Mesenchymal stem cell (in vitro differentiated cells and primary cell): ENCODE results near the gene IGF2R.

Source experiments
- DNase-seq: peaks from one replicate; pipeline ENCODE4 v3.0.0-alpha.2; 2013
- H2AFZ ChIP-seq: one replicate; pipeline ENCODE4 v1.6.1; 2013; ENCODE audit warnings: low read depth, mild to moderate bottlenecking, control low read depth, inconsistent platforms, low read length, moderate library complexity
- H2AK5ac ChIP-seq: 2 replicates; pipeline ENCODE4 v1.6.1; 2013; ENCODE audit warnings: low read length, moderate library complexity, mild to moderate bottlenecking, inconsistent platforms; ENCODE audit not compliant: severe bottlenecking
- H2BK120ac ChIP-seq: one replicate; pipeline ENCODE4 v1.6.1; 2013; ENCODE audit warnings: low read depth, mild to moderate bottlenecking, inconsistent platforms, low read length, moderate library complexity
- H2BK12ac ChIP-seq, 2 experiments: one replicate each; pipeline ENCODE4 v1.6.1; 2013; ENCODE audit warnings: inconsistent platforms in 2 of 2, low read length in 2 of 2, mild to moderate bottlenecking in 2 of 2, moderate library complexity in 2 of 2, control low read depth in 1 of 2
- H2BK15ac ChIP-seq: one replicate; pipeline ENCODE4 v1.6.1; 2013; ENCODE audit warnings: mild to moderate bottlenecking, low read depth, inconsistent platforms; ENCODE audit not compliant: poor library complexity, severe bottlenecking
- H2BK5ac ChIP-seq: 2 replicates; pipeline ENCODE4 v1.6.1; 2013; ENCODE audit warnings: low read depth, mild to moderate bottlenecking, low read length, control low read depth, inconsistent platforms; ENCODE audit not compliant: poor library complexity, severe bottlenecking
- H3K14ac ChIP-seq, 2 experiments: one replicate each; pipeline ENCODE4 v1.6.1; 2013; ENCODE audit warnings: inconsistent platforms in 2 of 2, low read length in 2 of 2, control low read depth in 1 of 2, mild to moderate bottlenecking in 1 of 2, moderate library complexity in 1 of 2
- H3K18ac ChIP-seq, 2 experiments: one replicate each; pipeline ENCODE4 v1.6.1; 2013; ENCODE audit warnings: inconsistent platforms in 2 of 2, low read length in 2 of 2, control low read depth in 1 of 2, low read depth in 1 of 2, mild to moderate bottlenecking in 1 of 2
- H3K23ac ChIP-seq, 2 experiments: one replicate each; pipeline ENCODE4 v1.6.1; 2013; ENCODE audit warnings: inconsistent platforms in 2 of 2, low read length in 2 of 2, mild to moderate bottlenecking in 2 of 2, moderate library complexity in 2 of 2, control low read depth in 1 of 2
- H3K27ac ChIP-seq: 2 replicates; pipeline ENCODE4 v1.5.1; 2013; ENCODE audit warnings: mild to moderate bottlenecking, moderate library complexity, low read length, control low read depth, inconsistent platforms; ENCODE audit not compliant: poor library complexity, severe bottlenecking
- H3K27me3 ChIP-seq, 2 experiments: 2 replicates each; pipeline versions ENCODE4 v1.6.1 to v1.7.0; 2013; ENCODE audit warnings: low read length in 2 of 2, mild to moderate bottlenecking in 2 of 2, moderate library complexity in 2 of 2, control low read depth in 1 of 2, inconsistent platforms in 1 of 2; ENCODE audit not compliant: control insufficient read depth in 1 of 2, insufficient read depth in 1 of 2
- H3K36me3 ChIP-seq, 2 experiments: 2 replicates each; pipeline versions ENCODE4 v1.6.1 to v1.7.0; 2013; ENCODE audit warnings: low read length in 2 of 2, control low read depth in 1 of 2, inconsistent platforms in 1 of 2, low read depth in 1 of 2, mild to moderate bottlenecking in 1 of 2; ENCODE audit not compliant: insufficient read depth in 2 of 2, control insufficient read depth in 1 of 2
- H3K4ac ChIP-seq, 2 experiments: one replicate each; pipeline ENCODE4 v1.6.1; 2013; ENCODE audit warnings: inconsistent platforms in 2 of 2, low read length in 2 of 2, mild to moderate bottlenecking in 2 of 2, moderate library complexity in 2 of 2, control low read depth in 1 of 2, low read depth in 1 of 2
- H3K4me1 ChIP-seq: 2 replicates; pipeline ENCODE4 v1.6.1; 2013; ENCODE audit warnings: low read depth, low read length, control low read depth; ENCODE audit not compliant: control insufficient read depth, insufficient read depth
- H3K4me2 ChIP-seq: 2 replicates; pipeline ENCODE4 v1.6.1; 2013; ENCODE audit warnings: low read length, mild to moderate bottlenecking, inconsistent platforms; ENCODE audit not compliant: poor library complexity, severe bottlenecking
- H3K4me3 ChIP-seq, 2 experiments: 2 replicates each; pipeline versions ENCODE4 v1.5.1 to v1.7.0; 2013; ENCODE audit warnings: low read length in 2 of 2, mild to moderate bottlenecking in 2 of 2, control low read depth in 1 of 2, low read depth in 1 of 2; ENCODE audit not compliant: insufficient read depth in 1 of 2
- H3K79me1 ChIP-seq: replicated peaks from 2 replicates; pipeline ENCODE4 v1.6.1; 2013; ENCODE audit warnings: mild to moderate bottlenecking, control low read depth, low read length, inconsistent platforms; ENCODE audit not compliant: poor library complexity, severe bottlenecking
- H3K9ac ChIP-seq: 2 replicates; pipeline ENCODE4 v1.7.0; 2013; ENCODE audit warnings: mild to moderate bottlenecking, low read length, moderate library complexity
- H3K9me3 ChIP-seq: 2 replicates; pipeline ENCODE4 v1.7.0; 2013; ENCODE audit warnings: mild to moderate bottlenecking, low read length; ENCODE audit not compliant: control insufficient read depth
- H4K8ac ChIP-seq: one replicate; pipeline ENCODE4 v1.6.1; 2013; ENCODE audit warnings: inconsistent platforms, mild to moderate bottlenecking, low read length, moderate library complexity
- H4K91ac ChIP-seq: one replicate; pipeline ENCODE4 v1.6.1; 2013; ENCODE audit warnings: mild to moderate bottlenecking, low read length, inconsistent platforms
- WGBS: methylation state at CpG from one replicate; pipeline ENCODE4 v1.1.7; 2013; ENCODE audit warnings: mixed read lengths; 5-methylcytosine and 5-hydroxymethylcytosine counted together

Gene IGF2R

GRCh38 chr6:160002882-160003281 is 34.0 kb downstream of the IGF2R start:
- H3K23ac ChIP-seq, result no peak overlapping the region

GRCh38 chr6:160004018-160004417 is 35.1 kb downstream of the IGF2R start:
- Histone ChIP-seq H2BK12ac (no peak overlapping the region), H3K18ac (no peak overlapping the region), H3K9me3 (no peaks in the 10 kb centered on the region), H3K14ac (no peak overlapping the region), H2AK5ac (no peak overlapping the region), H3K4ac (no peak overlapping the region), H3K4me2 (no peak overlapping the region), H2BK120ac (no peak overlapping the region), H3K4me3 (no peak overlapping the region), H4K91ac (no peak overlapping the region), H4K8ac (no peak overlapping the region), H3K27ac (no peak overlapping the region), H3K79me1 (peaks cover 21% of the 10 kb centered on the region), H3K4me1 (no peaks in the 10 kb centered on the region), H2BK5ac (no peak overlapping the region), H2BK15ac (no peak overlapping the region), H3K23ac (no peak overlapping the region), H2AFZ (no peak overlapping the region), H3K36me3 (peaks cover 15 to 33% of the 10 kb centered on the region in 2 experiments), H3K27me3 (no peaks in the 10 kb centered on the region), H3K9ac (no peak overlapping the region)
- 99% methylated on average over 8 of the region's 8 CpGs for WGBS
- no peak for DNase-seq

More at GRCh38 chr6:160002882-160003281, 34.0 kb downstream of the IGF2R start:
- H4K91ac ChIP-seq, result no peak overlapping the region
- H2AK5ac ChIP-seq, result no peak overlapping the region
- 68% methylated on average over 2 of the region's 2 CpGs for WGBS
- no peaks in the 10 kb centered on the region for H3K9me3 ChIP-seq
- H3K18ac ChIP-seq, result no peak overlapping the region
- H2BK12ac ChIP-seq, result no peak overlapping the region
- no peak overlapping the region for H3K4me3 ChIP-seq
- H2AFZ ChIP-seq, result no peak overlapping the region
- no peak overlapping the region for H2BK15ac ChIP-seq
- H3K4ac ChIP-seq, result no peak overlapping the region
- no peak for DNase-seq
- H3K27me3 ChIP-seq, result no peaks in the 10 kb centered on the region
- H3K14ac ChIP-seq, result no peak overlapping the region
- H4K8ac ChIP-seq, result no peak overlapping the region
- peaks cover 20% of the 10 kb centered on the region for H3K79me1 ChIP-seq
- no peak overlapping the region for H3K4me2 ChIP-seq
- no peak overlapping the region for H3K9ac ChIP-seq
- H3K27ac ChIP-seq, result no peak overlapping the region
- peaks cover 22 to 35% of the 10 kb centered on the region in 2 experiments for H3K36me3 ChIP-seq
- no peak overlapping the region for H2BK120ac ChIP-seq
- H3K4me1 ChIP-seq, result no peaks in the 10 kb centered on the region
- no peak overlapping the region for H2BK5ac ChIP-seq

GRCh38 chr6:160004419-160005175 is 35.7 kb downstream of the IGF2R start:
- Histone ChIP-seq H2AK5ac (no peak overlapping the region), H3K4me1 (no peaks in the 10 kb centered on the region), H2BK15ac (no peak overlapping the region), H3K14ac (no peak overlapping the region), H4K8ac (no peak overlapping the region), H3K4me3 (no peak overlapping the region), H4K91ac (no peak overlapping the region), H2AFZ (no peak overlapping the region), H3K18ac (no peak overlapping the region), H3K27ac (no peak overlapping the region), H2BK5ac (no peak overlapping the region), H3K79me1 (peaks cover 18% of the 10 kb centered on the region), H3K9me3 (no peaks in the 10 kb centered on the region), H2BK12ac (no peak overlapping the region), H3K4ac (no peak overlapping the region), H3K4me2 (no peak overlapping the region), H3K23ac (no peak overlapping the region), H3K36me3 (peaks cover 12 to 30% of the 10 kb centered on the region in 2 experiments), H2BK120ac (no peak overlapping the region), H3K9ac (no peak overlapping the region), H3K27me3 (no peaks in the 10 kb centered on the region)
- no peak for DNase-seq
- WGBS, result 97% methylated on average over 21 of the region's 21 CpGs

GRCh38 chr6:160005211-160005610 is 36.3 kb downstream of the IGF2R start:
- Histone ChIP-seq H4K91ac (no peak overlapping the region), H2AFZ (no peak overlapping the region), H3K4me3 (no peak overlapping the region), H3K18ac (no peak overlapping the region), H3K27me3 (no peaks in the 10 kb centered on the region), H3K9ac (no peak overlapping the region), H3K9me3 (no peaks in the 10 kb centered on the region), H2AK5ac (no peak overlapping the region), H3K36me3 (peaks cover 6 to 28% of the 10 kb centered on the region in 2 experiments), H3K4ac (no peak overlapping the region), H3K79me1 (peaks cover 16% of the 10 kb centered on the region), H2BK15ac (no peak overlapping the region), H3K4me1 (no peaks in the 10 kb centered on the region), H2BK12ac (no peak overlapping the region), H3K14ac (no peak overlapping the region), H4K8ac (no peak overlapping the region), H3K4me2 (no peak overlapping the region), H2BK5ac (no peak overlapping the region), H3K27ac (no peak overlapping the region), H3K23ac (no peak overlapping the region), H2BK120ac (no peak overlapping the region)
- no peak for DNase-seq
- WGBS, result over 99% methylated on average over 31 of the region's 31 CpGs
